ENCODE measurements around the gene ZNF775.

Gene ZNF775

GRCh38 chr7:150410680-150411346 lies 31.7 kb downstream of the ZNF775 start:
- Histone ChIP-seq H3K4me1 (ENCODE audit: control insufficient read depth, insufficient read depth, low read length, poor library complexity, severe bottlenecking) (peaks cover 13% of the 10 kb centered on the region), H3K27ac (ENCODE audit: insufficient read depth, low read length, poor library complexity, severe bottlenecking) (no peak overlapping the region), H3K4me3 (ENCODE audit: insufficient read depth, low read depth, low read length, poor library complexity, severe bottlenecking) (no peak overlapping the region), H3K27me3 (replicated peaks; ENCODE audit: control insufficient read depth, insufficient read depth, low read length, poor library complexity, severe bottlenecking) (no peaks in the 10 kb centered on the region), H3K36me3 (ENCODE audit: control insufficient read depth, insufficient read depth, low read length) (peaks cover 21% of the 10 kb centered on the region), H3K9me3 (ENCODE audit: control insufficient read depth, low read length) (no peaks in the 10 kb centered on the region)
- no peak for DNase-seq

GRCh38 chr7:150411606-150412005 lies 32.5 kb downstream of the ZNF775 start:
- no peak overlapping the region for H3K4me3 ChIP-seq (ENCODE audit: insufficient read depth, low read depth, low read length, poor library complexity, severe bottlenecking)
- H3K36me3 ChIP-seq (ENCODE audit: control insufficient read depth, insufficient read depth, low read length): peaks cover 21% of the 10 kb centered on the region
- H3K4me1 ChIP-seq (ENCODE audit: control insufficient read depth, insufficient read depth, low read length, poor library complexity, severe bottlenecking): peaks cover 8% of the 10 kb centered on the region
- no peaks in the 10 kb centered on the region for H3K9me3 ChIP-seq (ENCODE audit: control insufficient read depth, low read length)
- no peaks in the 10 kb centered on the region for H3K27me3 ChIP-seq (replicated peaks; ENCODE audit: control insufficient read depth, insufficient read depth, low read length, poor library complexity, severe bottlenecking)
- H3K27ac ChIP-seq (ENCODE audit: insufficient read depth, low read length, poor library complexity, severe bottlenecking): no peak overlapping the region
- DNase-seq: no peak

- Histone ChIP-seq H3K9me3 (ENCODE audit: control insufficient read depth, low read length) (no peaks in the 10 kb centered on the region), H3K36me3 (ENCODE audit: control insufficient read depth, insufficient read depth, low read length) (peaks cover 21% of the 10 kb centered on the region)
- no peak for DNase-seq
These were observed 32.9 kb downstream of the ZNF775 start for GRCh38 chr7:150412016-150412415.

GRCh38 chr7:150412518-150413488 lies 33.7 kb downstream of the ZNF775 start:
- Histone ChIP-seq H3K4me3 (ENCODE audit: insufficient read depth, low read depth, low read length, poor library complexity, severe bottlenecking) (no peak overlapping the region), H3K27me3 (replicated peaks; ENCODE audit: control insufficient read depth, insufficient read depth, low read length, poor library complexity, severe bottlenecking) (no peaks in the 10 kb centered on the region), H3K27ac (ENCODE audit: insufficient read depth, low read length, poor library complexity, severe bottlenecking) (no peak overlapping the region), H3K36me3 (ENCODE audit: control insufficient read depth, insufficient read depth, low read length) (peaks cover 21% of the 10 kb centered on the region), H3K9me3 (ENCODE audit: control insufficient read depth, low read length) (no peaks in the 10 kb centered on the region), H3K4me1 (ENCODE audit: control insufficient read depth, insufficient read depth, low read length, poor library complexity, severe bottlenecking) (no peaks in the 10 kb centered on the region)
- DNase-seq: no peak

More at GRCh38 chr7:150412016-150412415, 32.9 kb downstream of the ZNF775 start:
- Histone ChIP-seq H3K4me1 (ENCODE audit: control insufficient read depth, insufficient read depth, low read length, poor library complexity, severe bottlenecking) (peaks cover 6% of the 10 kb centered on the region), H3K27ac (ENCODE audit: insufficient read depth, low read length, poor library complexity, severe bottlenecking) (no peak overlapping the region), H3K27me3 (replicated peaks; ENCODE audit: control insufficient read depth, insufficient read depth, low read length, poor library complexity, severe bottlenecking) (no peaks in the 10 kb centered on the region), H3K4me3 (ENCODE audit: insufficient read depth, low read depth, low read length, poor library complexity, severe bottlenecking) (no peak overlapping the region)

GRCh38 chr7:150413640-150414081 lies 34.5 kb downstream of the ZNF775 start:
- H3K36me3 ChIP-seq (ENCODE audit: control insufficient read depth, insufficient read depth, low read length): peaks cover 19% of the 10 kb centered on the region
- H3K27me3 ChIP-seq (replicated peaks; ENCODE audit: control insufficient read depth, insufficient read depth, low read length, poor library complexity, severe bottlenecking): no peaks in the 10 kb centered on the region
- no peak for DNase-seq
- H3K9me3 ChIP-seq (ENCODE audit: control insufficient read depth, low read length): no peaks in the 10 kb centered on the region
- no peak overlapping the region for H3K4me3 ChIP-seq (ENCODE audit: insufficient read depth, low read depth, low read length, poor library complexity, severe bottlenecking)
- H3K4me1 ChIP-seq (ENCODE audit: control insufficient read depth, insufficient read depth, low read length, poor library complexity, severe bottlenecking): no peaks in the 10 kb centered on the region
- H3K27ac ChIP-seq (ENCODE audit: insufficient read depth, low read length, poor library complexity, severe bottlenecking): no peak overlapping the region

- DNase-seq: no peak
- H3K4me3 ChIP-seq (ENCODE audit: insufficient read depth, low read depth, low read length, poor library complexity, severe bottlenecking): no peak overlapping the region
These were observed 36.3 kb downstream of the ZNF775 start for GRCh38 chr7:150415161-150416153.

GRCh38 chr7:150417239-150417638 lies 38.1 kb downstream of the ZNF775 start:
- Histone ChIP-seq H3K36me3 (ENCODE audit: control insufficient read depth, insufficient read depth, low read length) (no peaks in the 10 kb centered on the region), H3K27ac (ENCODE audit: insufficient read depth, low read length, poor library complexity, severe bottlenecking) (no peak overlapping the region), H3K27me3 (replicated peaks; ENCODE audit: control insufficient read depth, insufficient read depth, low read length, poor library complexity, severe bottlenecking) (no peaks in the 10 kb centered on the region), H3K4me3 (ENCODE audit: insufficient read depth, low read depth, low read length, poor library complexity, severe bottlenecking) (no peak overlapping the region), H3K9me3 (ENCODE audit: control insufficient read depth, low read length) (no peaks in the 10 kb centered on the region), H3K4me1 (ENCODE audit: control insufficient read depth, insufficient read depth, low read length, poor library complexity, severe bottlenecking) (no peaks in the 10 kb centered on the region)
- no peak for DNase-seq

More at GRCh38 chr7:150415161-150416153, 36.3 kb downstream of the ZNF775 start:
- H3K27ac ChIP-seq (ENCODE audit: insufficient read depth, low read length, poor library complexity, severe bottlenecking): no peak overlapping the region
- H3K9me3 ChIP-seq (ENCODE audit: control insufficient read depth, low read length): no peaks in the 10 kb centered on the region
- H3K4me1 ChIP-seq (ENCODE audit: control insufficient read depth, insufficient read depth, low read length, poor library complexity, severe bottlenecking): no peaks in the 10 kb centered on the region
- H3K36me3 ChIP-seq (ENCODE audit: control insufficient read depth, insufficient read depth, low read length): peaks cover 6% of the 10 kb centered on the region
- H3K27me3 ChIP-seq (replicated peaks; ENCODE audit: control insufficient read depth, insufficient read depth, low read length, poor library complexity, severe bottlenecking): no peaks in the 10 kb centered on the region

GRCh38 chr7:150417863-150418262 lies 38.7 kb downstream of the ZNF775 start:
- DNase-seq: no peak
- Histone ChIP-seq H3K27me3 (replicated peaks; ENCODE audit: control insufficient read depth, insufficient read depth, low read length, poor library complexity, severe bottlenecking) (no peaks in the 10 kb centered on the region), H3K27ac (ENCODE audit: insufficient read depth, low read length, poor library complexity, severe bottlenecking) (no peak overlapping the region), H3K9me3 (ENCODE audit: control insufficient read depth, low read length) (no peaks in the 10 kb centered on the region), H3K4me1 (ENCODE audit: control insufficient read depth, insufficient read depth, low read length, poor library complexity, severe bottlenecking) (no peaks in the 10 kb centered on the region), H3K4me3 (ENCODE audit: insufficient read depth, low read depth, low read length, poor library complexity, severe bottlenecking) (no peak overlapping the region), H3K36me3 (ENCODE audit: control insufficient read depth, insufficient read depth, low read length) (no peaks in the 10 kb centered on the region)

GRCh38 chr7:150420242-150420641 lies 41.1 kb downstream of the ZNF775 start:
- no peak for DNase-seq
- no peak overlapping the region for H3K4me3 ChIP-seq (ENCODE audit: insufficient read depth, low read depth, low read length, poor library complexity, severe bottlenecking)
- no peaks in the 10 kb centered on the region for H3K36me3 ChIP-seq (ENCODE audit: control insufficient read depth, insufficient read depth, low read length)
- no peaks in the 10 kb centered on the region for H3K27me3 ChIP-seq (replicated peaks; ENCODE audit: control insufficient read depth, insufficient read depth, low read length, poor library complexity, severe bottlenecking)
- H3K9me3 ChIP-seq (ENCODE audit: control insufficient read depth, low read length): no peaks in the 10 kb centered on the region
- no peaks in the 10 kb centered on the region for H3K4me1 ChIP-seq (ENCODE audit: control insufficient read depth, insufficient read depth, low read length, poor library complexity, severe bottlenecking)
- H3K27ac ChIP-seq (ENCODE audit: insufficient read depth, low read length, poor library complexity, severe bottlenecking): no peak overlapping the region

All from effector memory CD4-positive, alpha-beta T cell (primary cell).